GM12878 (cell line): ENCODE results near the gene PEX5. TPM values are rescaled to one million over a fixed set of nuclear protein-coding genes. Genes with fewer than 3 reads are reported as not detected.

Experiments used
- ATAC-seq: fragments of 200-7000 bp; cut with Tn5 transposase; 3 replicates; pipeline ENCODE4 v1.9.1; 2020; ENCODE audit warnings: mild to moderate bottlenecking, moderate library complexity
- BruUV-seq: library from RNA; stranded (reverse); fragments of 400-500 nt; replicated peaks from 2 replicates; lab custom pipeline; 2021; lab: Mats Ljungman, UMichigan
- CTCF ChIA-PET: fragments of 300-600 bp; sonication (Branson Sonifier 250); formaldehyde crosslinking; extraction: SDS; loops from one replicate; lab custom pipeline; 2021; ENCODE audit warnings: inconsistent platforms; lab: Yijun Ruan, JAX
- POLR2A ChIA-PET: fragments of 350-600 bp; formaldehyde crosslinking; extraction: SDS; loops from one replicate; lab custom pipeline; 2021; ENCODE audit warnings: inconsistent platforms; lab: Charles Lee
- RAD21 ChIA-PET: fragments of 300-600 bp; sonication (Branson Sonifier 250); formaldehyde crosslinking; loops from one replicate; lab custom pipeline; 2023; ENCODE audit warnings: antibody characterized with exemption; ENCODE audit not compliant: unreplicated experiment; lab: Charles Lee
- SMC1A ChIA-PET: fragments of 300-600 bp; sonication (Branson Sonifier 250); formaldehyde crosslinking; loops from one replicate; lab custom pipeline; 2023; ENCODE audit not compliant: unreplicated experiment, uncharacterized antibody; lab: Charles Lee
- DNase-seq: peaks from one replicate; pipeline ENCODE4 v3.0.0-alpha.2; 2011; ENCODE audit warnings: low read depth, low spot score
- FAIRE-seq: peaks from 3 replicates; lab custom pipeline; 2011; peaks lifted over from hg19 to GRCh38; lab: Jason Lieb, UNC
- H2AFZ ChIP-seq: 2 replicates; pipeline ENCODE4 v1.6.0; 2011; ENCODE audit warnings: low read depth, low read length, control low read depth; ENCODE audit not compliant: control insufficient read depth
- H3K27ac ChIP-seq: 2 replicates; pipeline ENCODE4 v1.5.1; 2011; ENCODE audit warnings: control low read depth; ENCODE audit not compliant: control insufficient read depth, insufficient read depth
- H3K27me3 ChIP-seq, 2 experiments: replicated peaks in 1 of 2; 2 replicates each; pipeline versions ENCODE4 v1.6.0 to v1.6.1; 2011; ENCODE audit warnings: low read length in 1 of 2; ENCODE audit not compliant: control insufficient read depth in 2 of 2, insufficient read depth in 2 of 2
- H3K36me3 ChIP-seq, 2 experiments: 2 replicates each; pipeline ENCODE4 v1.5.1; 2011; ENCODE audit warnings: low read length in 1 of 2; ENCODE audit not compliant: control insufficient read depth in 2 of 2, insufficient read depth in 2 of 2
- H3K4me1 ChIP-seq: 2 replicates; pipeline ENCODE4 v1.6.1; 2011; ENCODE audit warnings: mild to moderate bottlenecking, low read length, moderate library complexity, mixed read lengths; ENCODE audit not compliant: control insufficient read depth, insufficient read depth
- H3K4me2 ChIP-seq: 2 replicates; pipeline ENCODE4 v1.6.0; 2011; ENCODE audit warnings: control low read depth; ENCODE audit not compliant: control insufficient read depth, insufficient read depth
- H3K4me3 ChIP-seq: fragments of 200-600 bp; sonication (generic); 2 replicates; pipeline ENCODE4 v1.5.1; 2016
- H3K79me2 ChIP-seq: 2 replicates; pipeline ENCODE4 v1.6.0; 2011; ENCODE audit warnings: low read length; ENCODE audit not compliant: control insufficient read depth, insufficient read depth
- H3K9ac ChIP-seq: 2 replicates; pipeline ENCODE4 v1.8.0; 2011; ENCODE audit warnings: low read length, control low read depth, mixed read lengths; ENCODE audit not compliant: control insufficient read depth, insufficient read depth
- H3K9me3 ChIP-seq: replicated peaks from 3 replicates; pipeline ENCODE4 v1.5.1; 2011; ENCODE audit warnings: mild to moderate bottlenecking, low read length; ENCODE audit not compliant: control insufficient read depth, insufficient read depth
- H4K20me1 ChIP-seq: 2 replicates; pipeline ENCODE4 v1.6.0; 2011; ENCODE audit not compliant: control insufficient read depth, insufficient read depth
- WGBS: methylation state at CpG from one replicate; pipeline ENCODE4 v1.1.6; 2016; ENCODE audit warnings: low lambda C conversion rate; ENCODE audit not compliant: insufficient replicate concordance, insufficient coverage; ENCODE audit errors: missing lambda C conversion rate; 5-methylcytosine and 5-hydroxymethylcytosine counted together
- in situ Hi-C: fragments of 300-500 bp; cut with MboI; formaldehyde crosslinking; loops from 9 replicates; pipeline ENCODE4 v1.14.3; 2018; ENCODE audit warnings: mixed read lengths
- intact Hi-C: fragments of 100-400 bp; cut with micrococcal nuclease; formaldehyde crosslinking; loops from one replicate; pipeline ENCODE4 v1.14.2; 2022; ENCODE audit not compliant: unreplicated experiment
- polyA plus RNA-seq, 11 experiments: library from polyadenylated mRNA; depleted of rRNA in 4 of 11; unstranded in 6 of 11; stranded (reverse) in 5 of 11; fragments of >200 nt; fragmentation: Nextera tagmentation in 4 of 11; fragmentation: Illumina TruSeq in 1 of 11; extraction: Ambion mirVana in 4 of 11; extraction: Trizol in 1 of 11; gene quantifications; 1 replicate in 1 of 11; 2 replicates in 10 of 11; pipeline versions ENCODE4 v1.2.1 to v1.2.3, GENCODE V29; 2011 to 2016; ENCODE audit warnings: inconsistent platforms in 2 of 11, missing spikeins in 2 of 11, low read depth in 1 of 11
- total RNA-seq, 4 experiments: library from RNA; depleted of rRNA in 3 of 4; stranded (reverse); fragments of >200 nt in 3 of 4; fragmentation: Illumina TruSeq in 1 of 4; extraction: Trizol in 1 of 4; gene quantifications; 2 replicates each; pipeline versions ENCODE4 v1.2.1 to v1.2.3, GENCODE V29; 2013 to 2021
- TF ChIP-seq, protein P1 (sequence below), 3 experiments: IDR thresholded peaks in 2 of 3; conservative IDR thresholded peaks in 1 of 3; 2 replicates each; pipeline ENCODE4 v1.5.1; 2011; ENCODE audit warnings: low read depth in 3 of 3, low read length in 3 of 3, mild to moderate bottlenecking in 3 of 3, control low read depth in 2 of 3, moderate library complexity in 2 of 3, inconsistent platforms in 1 of 3, mixed read lengths in 1 of 3; ENCODE audit not compliant: control insufficient read depth in 2 of 3, insufficient read depth in 1 of 3; ENCODE audit errors: extremely low read depth in 1 of 3
- TF ChIP-seq, protein P2 (sequence below): IDR thresholded peaks from 2 replicates; pipeline ENCODE4 v1.6.1; 2012; ENCODE audit warnings: mild to moderate bottlenecking, low read depth, low read length

Gene PEX5
- total and polyA plus RNA-seq, 10 of the 15 experiments (the other 5 are each of a cell fraction or from before 2014, with no cell fraction given) = 1.3 to 31.9 (median 13.1) TPM

DNA sequence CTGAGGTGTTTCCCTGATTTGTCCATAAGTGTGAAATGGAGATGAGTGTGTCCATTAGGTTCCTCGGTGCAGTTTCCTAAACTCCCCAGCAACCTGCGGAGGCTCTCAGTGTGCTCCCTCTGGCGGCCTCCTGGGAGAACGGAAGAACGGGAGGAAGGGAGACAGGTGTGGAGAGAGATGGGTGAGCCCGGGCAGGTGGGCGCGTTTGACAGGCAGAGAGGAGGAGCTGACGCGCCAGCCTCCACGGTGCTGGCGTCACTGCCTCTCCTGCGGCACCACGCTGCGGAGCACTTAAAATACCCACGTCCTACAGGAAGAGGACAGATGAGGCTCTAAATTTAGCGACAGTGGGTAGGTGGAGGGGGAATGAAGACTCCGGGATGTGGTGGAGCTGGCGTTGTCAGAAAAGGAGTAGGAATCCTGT is 26.8 kb upstream of the PEX5 start:
- Histone ChIP-seq H4K20me1 (no peaks in the 10 kb centered on the region), H3K9me3 (no peaks in the 10 kb centered on the region; the same call in 1 of the 3 replicates), H3K27ac (no peak overlapping the region), H3K27me3 (peaks cover 0 to 4% of the 10 kb centered on the region in 2 experiments; a peak in 1 of 4 replicates), H3K9ac (no peak overlapping the region), H3K4me1 (no peaks in the 10 kb centered on the region), H3K4me2 (no peak overlapping the region), H3K79me2 (no peaks in the 10 kb centered on the region), H3K4me3 (no peak overlapping the region), H2AFZ (no peak overlapping the region), H3K36me3 (no peaks in the 10 kb centered on the region; a peak in 1 of 4 replicates)
- RAD21 ChIA-PET = no interaction called here
- 9% methylated on average over 19 of the region's 19 CpGs for WGBS
- ATAC-seq = peak; percentile 66
- DNase-seq = no peak
- TF ChIP-seq, protein P1, sequence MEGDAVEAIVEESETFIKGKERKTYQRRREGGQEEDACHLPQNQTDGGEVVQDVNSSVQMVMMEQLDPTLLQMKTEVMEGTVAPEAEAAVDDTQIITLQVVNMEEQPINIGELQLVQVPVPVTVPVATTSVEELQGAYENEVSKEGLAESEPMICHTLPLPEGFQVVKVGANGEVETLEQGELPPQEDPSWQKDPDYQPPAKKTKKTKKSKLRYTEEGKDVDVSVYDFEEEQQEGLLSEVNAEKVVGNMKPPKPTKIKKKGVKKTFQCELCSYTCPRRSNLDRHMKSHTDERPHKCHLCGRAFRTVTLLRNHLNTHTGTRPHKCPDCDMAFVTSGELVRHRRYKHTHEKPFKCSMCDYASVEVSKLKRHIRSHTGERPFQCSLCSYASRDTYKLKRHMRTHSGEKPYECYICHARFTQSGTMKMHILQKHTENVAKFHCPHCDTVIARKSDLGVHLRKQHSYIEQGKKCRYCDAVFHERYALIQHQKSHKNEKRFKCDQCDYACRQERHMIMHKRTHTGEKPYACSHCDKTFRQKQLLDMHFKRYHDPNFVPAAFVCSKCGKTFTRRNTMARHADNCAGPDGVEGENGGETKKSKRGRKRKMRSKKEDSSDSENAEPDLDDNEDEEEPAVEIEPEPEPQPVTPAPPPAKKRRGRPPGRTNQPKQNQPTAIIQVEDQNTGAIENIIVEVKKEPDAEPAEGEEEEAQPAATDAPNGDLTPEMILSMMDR (IDR thresholded peaks at IDR 0.05 in 2 of 3, conservative IDR thresholded peaks at IDR 0.05 in 1 of 3; ENCODE audit: control insufficient read depth in 2 of 3, extremely low read depth in 1 of 3, insufficient read depth in 1 of 3, low read depth in 3 of 3, low read length in 3 of 3) = peak; percentile 38 to 43 (median 39); a peak in 5 of 6 replicates
- TF ChIP-seq, protein P2, sequence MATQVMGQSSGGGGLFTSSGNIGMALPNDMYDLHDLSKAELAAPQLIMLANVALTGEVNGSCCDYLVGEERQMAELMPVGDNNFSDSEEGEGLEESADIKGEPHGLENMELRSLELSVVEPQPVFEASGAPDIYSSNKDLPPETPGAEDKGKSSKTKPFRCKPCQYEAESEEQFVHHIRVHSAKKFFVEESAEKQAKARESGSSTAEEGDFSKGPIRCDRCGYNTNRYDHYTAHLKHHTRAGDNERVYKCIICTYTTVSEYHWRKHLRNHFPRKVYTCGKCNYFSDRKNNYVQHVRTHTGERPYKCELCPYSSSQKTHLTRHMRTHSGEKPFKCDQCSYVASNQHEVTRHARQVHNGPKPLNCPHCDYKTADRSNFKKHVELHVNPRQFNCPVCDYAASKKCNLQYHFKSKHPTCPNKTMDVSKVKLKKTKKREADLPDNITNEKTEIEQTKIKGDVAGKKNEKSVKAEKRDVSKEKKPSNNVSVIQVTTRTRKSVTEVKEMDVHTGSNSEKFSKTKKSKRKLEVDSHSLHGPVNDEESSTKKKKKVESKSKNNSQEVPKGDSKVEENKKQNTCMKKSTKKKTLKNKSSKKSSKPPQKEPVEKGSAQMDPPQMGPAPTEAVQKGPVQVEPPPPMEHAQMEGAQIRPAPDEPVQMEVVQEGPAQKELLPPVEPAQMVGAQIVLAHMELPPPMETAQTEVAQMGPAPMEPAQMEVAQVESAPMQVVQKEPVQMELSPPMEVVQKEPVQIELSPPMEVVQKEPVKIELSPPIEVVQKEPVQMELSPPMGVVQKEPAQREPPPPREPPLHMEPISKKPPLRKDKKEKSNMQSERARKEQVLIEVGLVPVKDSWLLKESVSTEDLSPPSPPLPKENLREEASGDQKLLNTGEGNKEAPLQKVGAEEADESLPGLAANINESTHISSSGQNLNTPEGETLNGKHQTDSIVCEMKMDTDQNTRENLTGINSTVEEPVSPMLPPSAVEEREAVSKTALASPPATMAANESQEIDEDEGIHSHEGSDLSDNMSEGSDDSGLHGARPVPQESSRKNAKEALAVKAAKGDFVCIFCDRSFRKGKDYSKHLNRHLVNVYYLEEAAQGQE = no peak
- no peak for FAIRE-seq
- POLR2A ChIA-PET = no interaction called here
- intact Hi-C loops = no loop called here
- no TSS peak for BruUV-seq
- in situ Hi-C loops = no loop called here
- CTCF ChIA-PET = interaction anchor here (0.7 to 1.3 kb wide), 4 partner anchors 8 to 83 kb away, joined by 3 to 5 read pairs (median 4); partner anchors contain the start of gene PEX5
- SMC1A ChIA-PET = no interaction called here
